SJSA1 (cell line): Measurements from ENCODE around the gene C22orf42. TPM values are rescaled to one million over a fixed set of nuclear protein-coding genes. Genes with fewer than 3 reads are reported as not detected.
"Not testable (repeated sequence)": the region's sequence is repeated elsewhere in the genome, so short reads cannot be mapped to it uniquely, and the experiment has no call there.

Experiments
- DNase-seq, 2 experiments: peaks; one replicate each; pipeline ENCODE4 v3.0.0-alpha.2; 2015 to 2020; ENCODE audit warnings: low spot score in 2 of 2, low read depth in 1 of 2
- H3K27ac ChIP-seq: fragments of 250-450 bp; sonication (Bioruptor Pico); 2 replicates; pipeline ENCODE4 v1.5.1; 2020; ENCODE audit warnings: mild to moderate bottlenecking, moderate library complexity
- H3K27me3 ChIP-seq: fragments of 250-450 bp; sonication (Bioruptor Pico); replicated peaks from 2 replicates; pipeline ENCODE4 v1.5.1; 2020; ENCODE audit warnings: mild to moderate bottlenecking, moderate library complexity
- H3K36me3 ChIP-seq: fragments of 250-450 bp; sonication (Bioruptor Pico); 2 replicates; pipeline ENCODE4 v1.5.1; 2020; ENCODE audit warnings: mild to moderate bottlenecking
- H3K4me1 ChIP-seq: fragments of 250-450 bp; sonication (Bioruptor Pico); replicated peaks from 2 replicates; pipeline ENCODE4 v1.6.1; 2021; ENCODE audit warnings: mild to moderate bottlenecking
- H3K4me3 ChIP-seq: fragments of 250-450 bp; sonication (Bioruptor Pico); 2 replicates; pipeline ENCODE4 v1.5.1; 2020; ENCODE audit warnings: mild to moderate bottlenecking
- H3K9me3 ChIP-seq: fragments of 250-450 bp; sonication (Bioruptor Pico); replicated peaks from 2 replicates; pipeline ENCODE4 v1.5.1; 2020; ENCODE audit warnings: mild to moderate bottlenecking
- total RNA-seq: library from RNA; depleted of rRNA; stranded (reverse); fragments of >200 nt; shearing (Covaris generic); gene quantifications from 2 replicates; pipeline ENCODE4 v1.2.3, GENCODE V29; 2014

The C22orf42 gene
- total RNA-seq, 1 experiment from 2014 or later = not detected

GRCh38 chr22:32199961-32200360 is 40.9 kb upstream of the C22orf42 start:
- no peak overlapping the region for H3K4me3 ChIP-seq
- H3K27me3 ChIP-seq = peaks cover 23% of the 10 kb centered on the region
- DNase-seq = no peak
- no peaks in the 10 kb centered on the region for H3K36me3 ChIP-seq
- H3K4me1 ChIP-seq = no peaks in the 10 kb centered on the region
- no peak overlapping the region for H3K27ac ChIP-seq
- no peaks in the 10 kb centered on the region for H3K9me3 ChIP-seq

GRCh38 chr22:32199341-32199740 is 40.2 kb upstream of the C22orf42 start:
- H3K36me3 ChIP-seq = no peaks in the 10 kb centered on the region
- H3K4me1 ChIP-seq = no peaks in the 10 kb centered on the region
- no peak for DNase-seq
- H3K27ac ChIP-seq = no peak overlapping the region
- no peak overlapping the region for H3K4me3 ChIP-seq
- H3K27me3 ChIP-seq = peaks cover 19% of the 10 kb centered on the region
- H3K9me3 ChIP-seq = no peaks in the 10 kb centered on the region

GRCh38 chr22:32197553-32198226 is 38.6 kb upstream of the C22orf42 start:
- H3K27ac ChIP-seq, H3K9me3 ChIP-seq, DNase-seq, H3K27me3 ChIP-seq, H3K4me3 ChIP-seq, H3K4me1 ChIP-seq, H3K36me3 ChIP-seq: not testable (repeated sequence)

GRCh38 chr22:32195900-32196299 is 36.8 kb upstream of the C22orf42 start:
- H3K9me3 ChIP-seq, H3K27me3 ChIP-seq, H3K36me3 ChIP-seq, DNase-seq, H3K4me3 ChIP-seq, H3K4me1 ChIP-seq, H3K27ac ChIP-seq: not testable (repeated sequence)

- not testable (repeated sequence) for H3K4me3 ChIP-seq, H3K27ac ChIP-seq, H3K27me3 ChIP-seq, H3K36me3 ChIP-seq, H3K4me1 ChIP-seq, DNase-seq, H3K9me3 ChIP-seq
Measured at GRCh38 chr22:32193346-32193745, 34.2 kb upstream of the C22orf42 start.

- not testable (repeated sequence) for H3K4me3 ChIP-seq, H3K27me3 ChIP-seq, H3K27ac ChIP-seq, H3K9me3 ChIP-seq, H3K36me3 ChIP-seq, H3K4me1 ChIP-seq
- DNase-seq = peak in 1 of 2 experiments; percentile 31
Measured at GRCh38 chr22:32191021-32191420, 31.9 kb upstream of the C22orf42 start.

- no peak for DNase-seq
- H3K4me3 ChIP-seq = no peak overlapping the region
- H3K36me3 ChIP-seq = no peaks in the 10 kb centered on the region
- H3K9me3 ChIP-seq = no peaks in the 10 kb centered on the region
- peaks cover 8% of the 10 kb centered on the region; the same call in 1 of the 2 replicates for H3K27me3 ChIP-seq
- H3K4me1 ChIP-seq = no peaks in the 10 kb centered on the region
- H3K27ac ChIP-seq = no peak overlapping the region
Measured at GRCh38 chr22:32185821-32186220, 26.7 kb upstream of the C22orf42 start.

GRCh38 chr22:32183625-32184024 is 24.5 kb upstream of the C22orf42 start:
- H3K9me3 ChIP-seq = no peaks in the 10 kb centered on the region
- H3K27ac ChIP-seq = no peak overlapping the region
- H3K4me3 ChIP-seq = no peak overlapping the region
- no peaks in the 10 kb centered on the region for H3K36me3 ChIP-seq
- no peak for DNase-seq
- no peaks in the 10 kb centered on the region for H3K4me1 ChIP-seq
- H3K27me3 ChIP-seq = peaks cover 2% of the 10 kb centered on the region; the same call in 1 of the 2 replicates

GRCh38 chr22:32181043-32181442 is 21.9 kb upstream of the C22orf42 start:
- Histone ChIP-seq H3K9me3 (no peaks in the 10 kb centered on the region), H3K4me3 (no peak overlapping the region), H3K27me3 (peaks cover 5% of the 10 kb centered on the region), H3K4me1 (no peaks in the 10 kb centered on the region), H3K27ac (no peak overlapping the region), H3K36me3 (no peaks in the 10 kb centered on the region)
- DNase-seq = no peak

- Histone ChIP-seq H3K4me3 (no peak overlapping the region), H3K36me3 (no peaks in the 10 kb centered on the region), H3K4me1 (no peaks in the 10 kb centered on the region), H3K9me3 (no peaks in the 10 kb centered on the region), H3K27me3 (peaks cover 16% of the 10 kb centered on the region), H3K27ac (no peak overlapping the region)
- no peak for DNase-seq
Measured at GRCh38 chr22:32177221-32177765, 18.2 kb upstream of the C22orf42 start.

- peaks cover 20% of the 10 kb centered on the region for H3K27me3 ChIP-seq
- H3K9me3 ChIP-seq = no peaks in the 10 kb centered on the region
- no peak overlapping the region for H3K4me3 ChIP-seq
- H3K4me1 ChIP-seq = no peaks in the 10 kb centered on the region
- no peak overlapping the region for H3K27ac ChIP-seq
- H3K36me3 ChIP-seq = no peaks in the 10 kb centered on the region
- DNase-seq = no peak
Measured at GRCh38 chr22:32175683-32176644, 16.9 kb upstream of the C22orf42 start.

GRCh38 chr22:32175115-32175514 is 16.0 kb upstream of the C22orf42 start:
- H3K4me3 ChIP-seq = no peak overlapping the region
- H3K4me1 ChIP-seq = no peaks in the 10 kb centered on the region
- H3K27ac ChIP-seq = no peak overlapping the region
- DNase-seq = no peak
- no peaks in the 10 kb centered on the region for H3K36me3 ChIP-seq
- H3K9me3 ChIP-seq = no peaks in the 10 kb centered on the region
- peaks cover 20% of the 10 kb centered on the region for H3K27me3 ChIP-seq

GRCh38 chr22:32165681-32166080 is 6.6 kb upstream of the C22orf42 start:
- H3K27ac ChIP-seq = no peak overlapping the region
- peaks cover 4% of the 10 kb centered on the region; the same call in 1 of the 2 replicates for H3K27me3 ChIP-seq
- no peaks in the 10 kb centered on the region for H3K9me3 ChIP-seq
- H3K4me1 ChIP-seq = no peaks in the 10 kb centered on the region
- no peak overlapping the region for H3K4me3 ChIP-seq
- DNase-seq = no peak
- H3K36me3 ChIP-seq = no peaks in the 10 kb centered on the region
